ENCODE data around the gene METTL17. TPM values are rescaled to one million over a fixed set of nuclear protein-coding genes. Genes with fewer than 3 reads are reported as not detected.

Gene METTL17
- total and polyA plus RNA-seq, 2 of the 13 experiments (the other 11 are each of a cell fraction or from before 2014, with no cell fraction given): 122 to 199 TPM

DNA sequence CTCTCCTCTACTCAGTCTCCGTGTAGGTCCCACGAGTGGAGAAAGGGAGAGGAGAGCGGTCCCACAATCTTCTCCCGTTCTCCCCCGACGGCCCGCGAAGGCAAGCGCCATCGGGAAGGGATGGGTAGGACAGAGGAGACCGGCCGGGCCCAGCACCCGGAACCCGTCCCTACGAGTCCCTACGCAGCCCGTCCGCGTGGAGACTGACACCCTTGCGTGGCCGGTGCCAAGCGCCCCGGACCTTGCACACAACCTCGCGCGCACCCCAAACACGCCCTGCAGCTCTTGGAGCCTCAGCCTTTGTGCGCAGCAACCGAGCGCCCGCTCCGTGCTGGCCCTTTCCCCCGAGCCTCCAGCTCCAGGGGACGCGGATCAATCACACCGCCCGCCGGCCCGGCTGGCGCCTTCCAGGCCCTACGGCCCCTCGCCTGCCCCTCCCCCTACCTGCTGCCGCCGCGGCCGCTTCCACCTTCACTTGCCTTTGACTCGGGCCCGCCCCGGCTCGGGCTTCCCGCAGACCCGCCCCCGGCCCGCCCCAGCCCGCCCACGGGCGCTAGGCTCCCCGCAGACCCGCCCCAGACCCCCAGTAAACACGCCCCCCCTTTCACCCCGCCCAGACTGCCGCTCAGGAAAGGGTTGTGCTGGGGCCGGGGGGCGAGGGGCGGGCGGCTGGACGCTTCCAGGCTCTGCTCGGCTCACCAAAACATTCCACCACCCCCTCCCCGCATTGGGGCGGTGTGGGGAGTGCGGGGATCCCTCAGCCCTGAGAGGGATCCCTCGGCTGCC lies 35.0 kb downstream of the METTL17 start, which contains the start of gene NDRG2 (continued):
- TF ChIP-seq, protein P1, sequence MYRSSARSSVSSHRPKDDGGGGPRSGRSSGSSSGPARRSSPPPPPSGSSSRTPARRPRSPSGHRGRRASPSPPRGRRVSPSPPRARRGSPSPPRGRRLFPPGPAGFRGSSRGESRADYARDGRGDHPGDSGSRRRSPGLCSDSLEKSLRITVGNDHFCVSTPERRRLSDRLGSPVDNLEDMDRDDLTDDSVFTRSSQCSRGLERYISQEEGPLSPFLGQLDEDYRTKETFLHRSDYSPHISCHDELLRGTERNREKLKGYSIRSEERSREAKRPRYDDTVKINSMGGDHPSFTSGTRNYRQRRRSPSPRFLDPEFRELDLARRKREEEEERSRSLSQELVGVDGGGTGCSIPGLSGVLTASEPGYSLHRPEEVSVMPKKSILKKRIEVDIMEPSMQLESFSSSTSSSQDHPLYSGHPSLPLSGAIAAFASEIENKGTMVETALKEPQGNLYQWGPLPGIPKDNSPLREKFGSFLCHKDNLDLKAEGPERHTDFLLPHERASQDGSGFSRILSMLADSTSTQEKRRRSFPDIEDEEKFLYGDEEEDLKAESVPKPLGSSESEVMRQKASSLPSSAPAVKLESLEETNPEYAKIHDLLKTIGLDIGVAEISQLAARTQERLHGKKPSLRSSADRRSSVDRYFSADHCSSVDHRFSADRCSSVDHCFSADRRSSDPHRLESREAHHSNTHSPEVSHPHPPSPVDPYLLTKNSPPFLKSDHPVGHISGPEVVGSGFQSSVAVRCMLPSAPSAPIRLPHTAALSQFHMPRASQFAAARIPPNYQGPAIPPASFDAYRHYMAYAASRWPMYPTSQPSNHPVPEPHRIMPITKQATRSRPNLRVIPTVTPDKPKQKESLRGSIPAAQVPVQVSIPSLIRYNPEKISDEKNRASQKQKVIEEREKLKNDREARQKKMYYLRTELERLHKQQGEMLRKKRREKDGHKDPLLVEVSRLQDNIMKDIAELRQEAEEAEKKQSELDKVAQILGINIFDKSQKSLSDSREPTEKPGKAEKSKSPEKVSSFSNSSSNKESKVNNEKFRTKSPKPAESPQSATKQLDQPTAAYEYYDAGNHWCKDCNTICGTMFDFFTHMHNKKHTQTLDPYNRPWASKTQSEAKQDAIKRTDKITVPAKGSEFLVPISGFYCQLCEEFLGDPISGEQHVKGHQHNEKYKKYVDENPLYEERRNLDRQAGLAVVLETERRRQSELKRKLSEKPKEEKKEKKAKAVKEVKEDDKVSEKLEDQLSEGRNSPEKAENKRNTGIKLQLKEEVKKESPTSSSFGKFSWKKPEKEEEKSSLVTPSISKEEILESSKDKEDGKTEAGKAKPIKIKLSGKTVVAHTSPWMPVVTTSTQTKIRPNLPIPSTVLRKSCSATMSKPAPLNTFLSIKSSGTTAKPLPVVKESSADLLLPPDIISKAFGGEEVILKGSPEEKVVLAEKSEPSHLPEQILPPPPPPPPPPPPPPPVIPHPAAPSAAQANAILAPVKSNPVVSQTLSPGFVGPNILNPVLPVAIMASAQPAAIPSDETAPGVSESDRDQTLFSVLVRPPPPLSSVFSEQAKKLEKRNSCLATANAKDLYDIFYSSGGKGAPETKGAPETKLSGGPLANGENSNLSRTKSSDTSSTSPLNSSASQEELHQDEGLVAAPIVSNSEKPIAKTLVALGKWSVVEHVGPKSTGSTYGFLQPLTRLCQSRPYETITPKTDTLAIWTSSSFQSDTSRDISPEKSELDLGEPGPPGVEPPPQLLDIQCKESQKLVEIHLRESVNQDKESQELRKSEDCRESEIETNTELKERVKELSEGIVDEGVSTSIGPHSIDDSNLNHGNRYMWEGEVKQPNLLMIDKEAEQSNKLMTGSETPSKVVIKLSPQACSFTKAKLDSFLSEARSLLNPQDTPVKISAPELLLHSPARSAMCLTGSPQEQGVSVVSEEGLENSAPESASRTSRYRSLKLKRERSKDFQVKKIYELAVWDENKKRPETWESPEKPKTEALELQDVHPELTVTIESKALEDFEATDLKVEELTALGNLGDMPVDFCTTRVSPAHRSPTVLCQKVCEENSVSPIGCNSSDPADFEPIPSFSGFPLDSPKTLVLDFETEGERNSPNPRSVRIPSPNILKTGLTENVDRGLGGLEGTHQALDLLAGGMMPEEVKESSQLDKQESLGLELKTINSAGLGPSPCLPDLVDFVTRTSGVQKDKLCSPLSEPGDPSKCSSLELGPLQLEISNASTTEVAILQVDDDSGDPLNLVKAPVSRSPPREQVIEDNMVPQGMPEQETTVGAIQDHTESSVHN (CRISPR knock-in tag; IDR thresholded peaks at IDR 0.05): no peak
- TF ChIP-seq, protein P2, sequence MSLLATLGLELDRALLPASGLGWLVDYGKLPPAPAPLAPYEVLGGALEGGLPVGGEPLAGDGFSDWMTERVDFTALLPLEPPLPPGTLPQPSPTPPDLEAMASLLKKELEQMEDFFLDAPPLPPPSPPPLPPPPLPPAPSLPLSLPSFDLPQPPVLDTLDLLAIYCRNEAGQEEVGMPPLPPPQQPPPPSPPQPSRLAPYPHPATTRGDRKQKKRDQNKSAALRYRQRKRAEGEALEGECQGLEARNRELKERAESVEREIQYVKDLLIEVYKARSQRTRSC (CRISPR knock-in tag; IDR thresholded peaks at IDR 0.05; ENCODE audit: low read depth): no peak
- no peak for TF ChIP-seq MTF2 (CRISPR knock-in tag; IDR thresholded peaks at IDR 0.05; ENCODE audit: borderline replicate concordance)
- TF ChIP-seq NKX3-1 (CRISPR knock-in tag; IDR thresholded peaks at IDR 0.05): 0 out of 2 replicates have a peak, but pooled peaks have one; percentile 77
- TF ChIP-seq NR2F6 (IDR thresholded peaks at IDR 0.05): no peak
- peak; percentile 30; the same call in 1 of the 2 replicates for TF ChIP-seq NR2F6 (CRISPR knock-in tag; IDR thresholded peaks at IDR 0.05)
- TF ChIP-seq CENPT (CRISPR knock-in tag; IDR thresholded peaks at IDR 0.05; ENCODE audit: low read depth): peak; percentile 82; the same call in 1 of the 2 replicates
- peak; percentile 39; the same call in 1 of the 2 replicates for TF ChIP-seq AHR (CRISPR knock-in tag; IDR thresholded peaks at IDR 0.05)
- TF ChIP-seq, protein P3, sequence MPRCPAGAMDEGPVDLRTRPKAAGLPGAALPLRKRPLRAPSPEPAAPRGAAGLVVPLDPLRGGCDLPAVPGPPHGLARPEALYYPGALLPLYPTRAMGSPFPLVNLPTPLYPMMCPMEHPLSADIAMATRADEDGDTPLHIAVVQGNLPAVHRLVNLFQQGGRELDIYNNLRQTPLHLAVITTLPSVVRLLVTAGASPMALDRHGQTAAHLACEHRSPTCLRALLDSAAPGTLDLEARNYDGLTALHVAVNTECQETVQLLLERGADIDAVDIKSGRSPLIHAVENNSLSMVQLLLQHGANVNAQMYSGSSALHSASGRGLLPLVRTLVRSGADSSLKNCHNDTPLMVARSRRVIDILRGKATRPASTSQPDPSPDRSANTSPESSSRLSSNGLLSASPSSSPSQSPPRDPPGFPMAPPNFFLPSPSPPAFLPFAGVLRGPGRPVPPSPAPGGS (CRISPR knock-in tag; IDR thresholded peaks at IDR 0.05): no peak
- peak; percentile 72 for TF ChIP-seq SKI (IDR thresholded peaks at IDR 0.05; ENCODE audit: partially characterized antibody)
- peak; percentile 87 for TF ChIP-seq DNMT1 (CRISPR knock-in tag; IDR thresholded peaks at IDR 0.05)
- TF ChIP-seq, protein P4, sequence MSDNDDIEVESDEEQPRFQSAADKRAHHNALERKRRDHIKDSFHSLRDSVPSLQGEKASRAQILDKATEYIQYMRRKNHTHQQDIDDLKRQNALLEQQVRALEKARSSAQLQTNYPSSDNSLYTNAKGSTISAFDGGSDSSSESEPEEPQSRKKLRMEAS (IDR thresholded peaks at IDR 0.05): peak; percentile 65
- no peak for TF ChIP-seq U2AF2 (IDR thresholded peaks at IDR 0.05; ENCODE audit: low read depth, low read length)
- no peak for TF ChIP-seq KLF15 (CRISPR knock-in tag; IDR thresholded peaks at IDR 0.05; ENCODE audit: borderline replicate concordance)
- TF ChIP-seq ZNF83 (CRISPR knock-in tag; IDR thresholded peaks at IDR 0.05; ENCODE audit: borderline replicate concordance): 0 out of 2 replicates have a peak, but pooled peaks have one; percentile 22
- TF ChIP-seq HNF4A (CRISPR knock-in tag; IDR thresholded peaks at IDR 0.05): peak; percentile 61

Data from HepG2 (cell line).